Gastroesophageal sphincter (tissue), 4 donors: ENCODE results near the gene BHLHE23. TPM values are rescaled to one million over a fixed set of nuclear protein-coding genes. Genes with fewer than 3 reads are reported as not detected.

ENCODE experiments used
- ATAC-seq: fragments of 150-250 bp; one replicate; pipeline ENCODE4 v1.9.1; 2016; ENCODE audit warnings: mild to moderate bottlenecking, moderate library complexity
- H3K27ac ChIP-seq, 4 donors: fragments of 200-600 bp; sonication (generic) in 3 of 4; 1 replicate in 3 of 4; 2 replicates in 1 of 4; pipeline ENCODE4 v1.5.1; 2016 to 2019
- H3K27me3 ChIP-seq: fragments of 200-600 bp; sonication (generic); one replicate; pipeline ENCODE4 v1.5.1; 2019
- H3K36me3 ChIP-seq, 2 donors: fragments of 200-600 bp; sonication (generic); one replicate each; pipeline ENCODE4 v1.5.1; 2019; ENCODE audit warnings: control low read depth in 1 of 2
- H3K4me1 ChIP-seq, 3 donors: fragments of 200-600 bp; sonication (generic); 1 replicate in 2 of 3; 2 replicates in 1 of 3; pipeline ENCODE4 v1.5.1; 2016 to 2019; ENCODE audit warnings: control low read depth in 2 of 3
- H3K4me3 ChIP-seq, 2 donors: fragments of 200-600 bp; sonication (generic); one replicate each; pipeline ENCODE4 v1.5.1; 2019; ENCODE audit warnings: mild to moderate bottlenecking in 1 of 2, moderate library complexity in 1 of 2
- H3K9me3 ChIP-seq, 3 donors: fragments of 200-600 bp; sonication (generic); one replicate each; pipeline ENCODE4 v1.5.1; 2017 to 2019; ENCODE audit warnings: control low read depth in 2 of 3
- CTCF ChIP-seq, 4 experiments: fragments of 200-600 bp in 2 of 4; fragments of 450-650 bp in 2 of 4; sonication (generic) in 1 of 4; IDR thresholded peaks; one replicate each; pipeline ENCODE4 v1.5.1; 2017 to 2019; ENCODE audit warnings: antibody characterized with exemption in 4 of 4, mild to moderate bottlenecking in 2 of 4, moderate library complexity in 2 of 4
- EP300 ChIP-seq: sonication (generic); formaldehyde crosslinking; IDR thresholded peaks from one replicate; pipeline ENCODE4 v1.6.1; 2017; ENCODE audit warnings: antibody characterized with exemption, mild to moderate bottlenecking
- POLR2A ChIP-seq, 2 donors: fragments of 450-650 bp; IDR thresholded peaks; one replicate each; pipeline ENCODE4 v1.6.1; 2017; ENCODE audit warnings: antibody characterized with exemption in 2 of 2, mild to moderate bottlenecking in 2 of 2, moderate library complexity in 1 of 2
- POLR2AphosphoS5 ChIP-seq: sonication (generic); formaldehyde crosslinking; IDR thresholded peaks from one replicate; pipeline ENCODE4 v1.6.1; 2017; ENCODE audit warnings: antibody characterized with exemption
- WGBS, 2 donors: methylation state at CpG; one replicate each; pipeline ENCODE4 v1.1.5; 2018; ENCODE audit warnings: low coverage in 1 of 2; 5-methylcytosine and 5-hydroxymethylcytosine counted together
- total RNA-seq, 4 donors: library from RNA; depleted of rRNA; stranded (reverse); fragments of >200 nt; gene quantifications; one replicate each; pipeline ENCODE4 v1.1.0, GENCODE V29; 2016

The BHLHE23 gene
- total RNA-seq, 4 donors from 2014 or later: not detected

- H3K36me3 ChIP-seq: no peaks in the 10 kb centered on the region
- no peak overlapping the region for H3K27ac ChIP-seq
- ATAC-seq: no peak
- H3K9me3 ChIP-seq: peaks cover 0 to 14% (median 0%) of the 10 kb centered on the region in 3 donors
- H3K4me3 ChIP-seq: no peak overlapping the region
- H3K27me3 ChIP-seq: peaks cover 90% of the 10 kb centered on the region
- peaks cover 0 to 10% (median 0%) of the 10 kb centered on the region in 3 donors for H3K4me1 ChIP-seq
- WGBS, 2 donors: 58 to 69% methylated on average over 12 to 16 of the region's 21 CpGs
- no peak for TF ChIP-seq POLR2A (IDR thresholded peaks at IDR 0.05)
- TF ChIP-seq EP300: no peak
- no peak for TF ChIP-seq CTCF (IDR thresholded peaks at IDR 0.05)
- no peak for TF ChIP-seq POLR2AphosphoS5
Measured at GRCh38 chr20:63053432-63054102, 46.8 kb upstream of the BHLHE23 start.

DNA sequence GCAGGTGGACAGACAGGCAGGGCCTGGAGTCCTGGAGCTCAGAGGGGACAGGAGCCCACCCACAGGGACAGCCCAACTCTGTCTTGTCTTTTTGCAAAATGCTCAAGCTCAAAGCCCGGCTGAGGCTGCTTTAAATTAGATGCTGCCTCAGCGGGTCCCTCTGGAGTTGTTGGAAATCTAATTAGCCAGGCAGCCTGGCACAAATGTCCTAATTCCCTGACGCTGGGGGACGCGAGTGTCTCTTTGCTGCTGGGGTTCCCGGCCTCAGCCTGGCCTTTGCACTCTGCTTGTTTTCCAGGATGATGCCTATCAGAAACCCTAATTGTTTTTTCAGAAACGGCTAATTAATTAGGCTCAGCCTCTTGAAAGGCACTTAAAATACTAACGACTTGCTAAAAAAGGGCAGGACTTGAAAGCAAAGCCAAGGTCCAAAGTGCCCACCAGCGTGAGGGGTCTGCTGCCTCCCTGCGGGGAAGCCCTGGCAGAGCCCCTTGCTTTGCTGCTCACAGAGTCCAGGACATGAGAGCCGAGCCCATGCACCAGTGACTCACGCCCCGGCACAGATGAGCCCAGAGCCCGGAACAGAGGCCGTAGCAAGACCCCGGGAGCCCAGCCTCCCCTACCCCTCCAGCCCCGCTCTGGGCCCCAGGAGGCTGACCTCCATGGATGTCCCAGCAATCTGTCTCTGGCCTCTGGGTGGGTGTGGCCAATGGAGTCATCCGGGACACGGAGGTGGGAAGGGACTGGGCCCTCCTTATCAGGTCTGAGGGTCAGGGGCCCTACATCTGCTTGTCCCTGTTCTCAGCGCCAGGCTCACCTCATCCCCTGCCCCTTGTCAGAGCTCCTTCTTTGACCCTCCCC, 46.0 kb upstream of the BHLHE23 start:
- no peaks in the 10 kb centered on the region for H3K36me3 ChIP-seq
- no peak overlapping the region for H3K4me3 ChIP-seq
- peaks cover 0 to 20% (median 0%) of the 10 kb centered on the region in 3 donors for H3K9me3 ChIP-seq
- no peak for TF ChIP-seq POLR2A (IDR thresholded peaks at IDR 0.05)
- no peak for TF ChIP-seq EP300
- no peak for TF ChIP-seq CTCF (IDR thresholded peaks at IDR 0.05)
- no peak for TF ChIP-seq POLR2AphosphoS5
- H3K27ac ChIP-seq: no peak overlapping the region
- WGBS, 2 donors: 20 to 31% methylated on average over 1 to 7 of the region's 20 CpGs
- peaks cover 0 to 10% (median 0%) of the 10 kb centered on the region in 3 donors for H3K4me1 ChIP-seq
- no peak for ATAC-seq
- peaks cover 90% of the 10 kb centered on the region for H3K27me3 ChIP-seq

DNA sequence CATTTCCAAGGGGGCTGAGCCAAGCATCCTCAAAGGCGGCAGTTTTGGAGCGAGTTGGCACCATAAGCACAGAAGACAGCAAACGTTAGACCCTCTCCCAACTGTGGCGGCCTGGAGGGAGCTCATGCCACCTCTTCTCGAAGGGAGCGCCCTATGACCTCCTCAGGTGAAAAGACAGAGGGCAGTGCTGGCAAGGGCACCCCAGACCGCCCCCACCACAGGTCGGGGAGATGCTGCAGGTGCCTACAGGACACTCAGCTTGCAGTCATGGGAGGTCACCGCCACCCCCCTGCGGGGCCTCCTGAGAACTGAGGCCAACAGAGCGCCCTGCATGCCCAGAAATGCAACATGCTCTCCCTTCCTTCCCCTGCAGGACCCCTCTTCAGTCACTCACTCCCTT, 45.1 kb upstream of the BHLHE23 start:
- WGBS, 2 donors: 60 to 70% methylated on average over 1 to 5 of the region's 11 CpGs
- no peak overlapping the region for H3K27ac ChIP-seq
- H3K9me3 ChIP-seq: peaks cover 0 to 20% (median 0%) of the 10 kb centered on the region in 3 donors
- peaks cover 94% of the 10 kb centered on the region for H3K27me3 ChIP-seq
- no peak overlapping the region for H3K4me3 ChIP-seq
- ATAC-seq: no peak
- TF ChIP-seq POLR2AphosphoS5 (no peak), POLR2A (IDR thresholded peaks at IDR 0.05) (no peak), CTCF (IDR thresholded peaks at IDR 0.05) (no peak), EP300 (no peak)
- H3K36me3 ChIP-seq: no peaks in the 10 kb centered on the region
- peaks cover 0 to 10% (median 0%) of the 10 kb centered on the region in 3 donors for H3K4me1 ChIP-seq

GRCh38 chr20:63051186-63051860, 44.6 kb upstream of the BHLHE23 start:
- no peak for ATAC-seq
- TF ChIP-seq POLR2AphosphoS5 (no peak), POLR2A (IDR thresholded peaks at IDR 0.05) (no peak), CTCF (IDR thresholded peaks at IDR 0.05) (no peak), EP300 (no peak)
- no peaks in the 10 kb centered on the region for H3K36me3 ChIP-seq
- H3K27ac ChIP-seq: no peak overlapping the region
- peaks cover 0 to 5% (median 0%) of the 10 kb centered on the region in 3 donors for H3K4me1 ChIP-seq
- H3K27me3 ChIP-seq: peaks cover 94% of the 10 kb centered on the region
- H3K9me3 ChIP-seq: peaks cover 0 to 20% (median 0%) of the 10 kb centered on the region in 3 donors
- 63% methylated on average over 1 of the region's 13 CpGs; no CpG with 5 or more reads in 1 of the 2 donors for WGBS, 2 donors
- no peak overlapping the region for H3K4me3 ChIP-seq
